Esophagus muscularis mucosa (tissue), 4 donors: ENCODE data around the gene SRSF12. TPM values are rescaled to one million over a fixed set of nuclear protein-coding genes. Genes with fewer than 3 reads are reported as not detected.

Experiments used
- DNase-seq: peaks from one replicate; pipeline ENCODE4 v3.0.0-alpha.2; 2017; ENCODE audit errors: extremely low spot score
- H3K27ac ChIP-seq, 4 donors: fragments of 200-600 bp; sonication (generic); replicated peaks in 1 of 4; 1 replicate in 3 of 4; 2 replicates in 1 of 4; pipeline ENCODE4 v1.5.1; 2016 to 2019; ENCODE audit warnings: mild to moderate bottlenecking in 1 of 4
- H3K27me3 ChIP-seq, 4 donors: fragments of 200-600 bp; sonication (generic); one replicate each; pipeline versions ENCODE4 v1.5.1 to v1.6.0; 2016 to 2019
- H3K36me3 ChIP-seq, 4 donors: fragments of 200-600 bp; sonication (generic); one replicate each; pipeline ENCODE4 v1.5.1; 2016 to 2019
- H3K4me1 ChIP-seq, 4 donors: fragments of 200-600 bp; sonication (generic); one replicate each; pipeline ENCODE4 v1.5.1; 2016 to 2019
- H3K4me3 ChIP-seq, 4 donors: fragments of 200-600 bp; sonication (generic); 1 replicate in 2 of 4; 2 replicates in 2 of 4; pipeline ENCODE4 v1.5.1; 2016 to 2019; ENCODE audit warnings: mild to moderate bottlenecking in 4 of 4, moderate library complexity in 1 of 4
- H3K9me3 ChIP-seq, 4 donors: fragments of 200-600 bp; sonication (generic); 1 replicate in 3 of 4; 2 replicates in 1 of 4; pipeline ENCODE4 v1.5.1; 2016 to 2019
- EP300 ChIP-seq: sonication (generic); formaldehyde crosslinking; IDR thresholded peaks from one replicate; pipeline ENCODE4 v1.6.1; 2017; ENCODE audit warnings: antibody characterized with exemption
- POLR2A ChIP-seq: fragments of 450-650 bp; IDR thresholded peaks from one replicate; pipeline ENCODE4 v1.6.1; 2017; ENCODE audit warnings: antibody characterized with exemption, moderate library complexity, mild to moderate bottlenecking, low read depth
- POLR2AphosphoS5 ChIP-seq, 2 donors: sonication (generic); formaldehyde crosslinking; IDR thresholded peaks; one replicate each; pipeline ENCODE4 v1.6.1; 2017; ENCODE audit warnings: antibody characterized with exemption in 2 of 2
- WGBS: methylation state at CpG from one replicate; pipeline ENCODE4 v1.1.5; 2018; 5-methylcytosine and 5-hydroxymethylcytosine counted together
- intact Hi-C: fragments of 100-400 bp; cut with DNase I; formaldehyde crosslinking; loops from one replicate; pipeline ENCODE4 v1.15.1; 2023
- total RNA-seq, 4 donors: library from RNA; depleted of rRNA; stranded (reverse); fragments of >200 nt; gene quantifications; one replicate each; pipeline versions ENCODE4 v1.1.0 to v1.2.1, GENCODE V29; 2016
- TF ChIP-seq, protein P1 (sequence below), 3 experiments: fragments of 200-600 bp in 2 of 3; fragments of 450-650 bp in 1 of 3; sonication (generic) in 2 of 3; IDR thresholded peaks; one replicate each; pipeline ENCODE4 v1.5.1; 2017 to 2019; ENCODE audit warnings: antibody characterized with exemption in 3 of 3, mild to moderate bottlenecking in 2 of 3, moderate library complexity in 1 of 3

Gene SRSF12
- total RNA-seq, 4 donors from 2014 or later = 0.97 to 2.0 (median 1.2) TPM; not detected in 1

DNA sequence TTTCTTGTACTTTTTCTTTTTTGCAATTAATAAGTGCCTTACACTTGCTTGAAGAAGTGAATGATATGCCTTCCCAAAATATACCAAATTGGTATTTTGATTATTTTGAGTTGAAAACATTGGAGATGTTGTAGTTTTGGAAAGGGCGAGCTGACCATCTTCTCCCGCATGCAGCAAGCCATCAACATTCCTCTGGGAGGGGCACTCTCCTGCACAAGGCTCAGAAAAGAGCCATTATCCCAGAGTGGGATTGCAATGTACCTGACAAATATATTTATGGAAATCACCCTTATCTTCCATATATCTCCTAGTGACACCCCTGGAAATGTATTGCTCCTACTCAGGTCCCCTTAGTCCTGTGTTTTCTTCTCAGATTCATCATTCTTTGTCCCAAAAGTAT lies 60.1 kb downstream of the SRSF12 start:
- intact Hi-C loops = no loop called here
- Histone ChIP-seq H3K27ac (no peak overlapping the region), H3K36me3 (no peaks in the 10 kb centered on the region), H3K4me1 (no peaks in the 10 kb centered on the region), H3K9me3 (no peaks in the 10 kb centered on the region), H3K27me3 (no peaks in the 10 kb centered on the region), H3K4me3 (no peak overlapping the region)
- DNase-seq = no peak
- WGBS = 91% methylated on average over 2 of the region's 2 CpGs
- TF ChIP-seq, protein P1, sequence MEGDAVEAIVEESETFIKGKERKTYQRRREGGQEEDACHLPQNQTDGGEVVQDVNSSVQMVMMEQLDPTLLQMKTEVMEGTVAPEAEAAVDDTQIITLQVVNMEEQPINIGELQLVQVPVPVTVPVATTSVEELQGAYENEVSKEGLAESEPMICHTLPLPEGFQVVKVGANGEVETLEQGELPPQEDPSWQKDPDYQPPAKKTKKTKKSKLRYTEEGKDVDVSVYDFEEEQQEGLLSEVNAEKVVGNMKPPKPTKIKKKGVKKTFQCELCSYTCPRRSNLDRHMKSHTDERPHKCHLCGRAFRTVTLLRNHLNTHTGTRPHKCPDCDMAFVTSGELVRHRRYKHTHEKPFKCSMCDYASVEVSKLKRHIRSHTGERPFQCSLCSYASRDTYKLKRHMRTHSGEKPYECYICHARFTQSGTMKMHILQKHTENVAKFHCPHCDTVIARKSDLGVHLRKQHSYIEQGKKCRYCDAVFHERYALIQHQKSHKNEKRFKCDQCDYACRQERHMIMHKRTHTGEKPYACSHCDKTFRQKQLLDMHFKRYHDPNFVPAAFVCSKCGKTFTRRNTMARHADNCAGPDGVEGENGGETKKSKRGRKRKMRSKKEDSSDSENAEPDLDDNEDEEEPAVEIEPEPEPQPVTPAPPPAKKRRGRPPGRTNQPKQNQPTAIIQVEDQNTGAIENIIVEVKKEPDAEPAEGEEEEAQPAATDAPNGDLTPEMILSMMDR (IDR thresholded peaks at IDR 0.05) = no peak
- TF ChIP-seq EP300 = no peak
- TF ChIP-seq POLR2AphosphoS5 (IDR thresholded peaks at IDR 0.05) = no peak
- TF ChIP-seq POLR2A = no peak

DNA sequence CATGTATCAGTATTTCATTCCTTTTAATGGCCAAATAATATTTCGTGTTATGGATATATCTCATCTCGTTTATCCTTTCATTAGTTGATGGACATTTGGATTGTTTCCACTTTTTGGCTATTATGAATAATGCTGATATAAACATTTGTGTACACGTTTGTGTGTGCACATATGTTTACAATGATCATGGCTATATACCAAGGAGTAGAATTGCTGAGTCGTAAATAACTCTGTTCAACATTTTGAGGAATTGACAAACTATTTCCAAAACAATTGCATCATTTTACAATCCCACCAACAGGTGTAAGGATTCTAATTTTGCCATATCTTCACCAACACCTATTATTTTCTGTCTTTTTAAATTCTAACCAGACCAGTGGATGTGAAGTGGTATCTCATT lies 63.7 kb downstream of the SRSF12 start:
- H3K4me1 ChIP-seq = peaks cover 0 to 18% (median 13%) of the 10 kb centered on the region in 4 donors
- intact Hi-C loops = no loop called here
- H3K9me3 ChIP-seq = no peaks in the 10 kb centered on the region
- H3K27me3 ChIP-seq = no peaks in the 10 kb centered on the region
- TF ChIP-seq, protein P1 (IDR thresholded peaks at IDR 0.05) = no peak
- no peak for TF ChIP-seq EP300
- H3K4me3 ChIP-seq = no peak overlapping the region
- H3K27ac ChIP-seq = no peak overlapping the region
- no peaks in the 10 kb centered on the region for H3K36me3 ChIP-seq
- no peak for DNase-seq
- 89% methylated on average over 4 of the region's 4 CpGs for WGBS

DNA sequence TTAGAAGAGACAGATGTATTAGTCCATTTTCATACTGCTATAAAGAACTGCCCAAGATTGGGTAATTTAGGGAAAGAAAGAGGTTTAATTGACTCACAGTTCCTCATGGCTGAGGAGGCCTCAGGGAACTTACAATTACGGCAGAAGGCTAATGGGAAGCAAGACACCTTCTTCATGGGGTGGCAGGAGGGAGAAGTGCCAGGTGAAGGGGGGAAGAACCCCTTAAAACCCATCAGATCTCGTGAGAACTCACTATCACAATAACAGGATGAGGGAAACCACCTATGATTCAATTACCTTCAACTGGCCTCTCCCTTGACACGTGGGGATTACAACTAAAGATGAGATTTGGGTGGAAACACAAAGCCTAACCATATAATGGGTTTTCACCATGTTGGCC lies 66.2 kb downstream of the SRSF12 start:
- Histone ChIP-seq H3K27ac (no peak overlapping the region), H3K9me3 (no peaks in the 10 kb centered on the region), H3K27me3 (no peaks in the 10 kb centered on the region), H3K4me1 (peaks cover 0 to 22% (median 14%) of the 10 kb centered on the region in 4 donors), H3K4me3 (no peak overlapping the region), H3K36me3 (no peaks in the 10 kb centered on the region)
- DNase-seq = no peak
- intact Hi-C loops = no loop called here
- no peak for TF ChIP-seq POLR2AphosphoS5 (IDR thresholded peaks at IDR 0.05)
- 68% methylated on average over 3 of the region's 3 CpGs for WGBS

DNA sequence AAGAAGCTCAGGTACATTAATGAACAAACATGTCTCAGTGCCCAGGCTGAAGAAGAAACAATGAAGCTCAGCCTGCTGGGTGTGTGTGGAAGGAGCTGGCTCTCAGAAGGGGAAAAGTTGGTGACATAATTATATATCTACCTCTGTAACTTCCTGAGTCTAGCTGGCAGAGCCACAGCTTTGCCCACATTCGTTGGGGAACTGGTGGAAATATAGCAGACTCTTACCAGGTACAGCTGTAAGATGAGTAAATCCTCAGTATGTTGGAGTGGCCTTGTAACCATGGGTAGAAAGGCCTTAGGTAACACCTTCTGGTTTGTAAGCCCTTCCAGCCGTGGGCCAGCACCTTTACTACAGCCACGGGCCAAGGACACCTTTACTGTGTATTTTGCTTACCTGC lies 67.2 kb downstream of the SRSF12 start:
- 81% methylated on average over 3 of the region's 3 CpGs for WGBS
- Histone ChIP-seq H3K9me3 (no peaks in the 10 kb centered on the region), H3K36me3 (no peaks in the 10 kb centered on the region), H3K27me3 (no peaks in the 10 kb centered on the region), H3K4me3 (no peak overlapping the region), H3K27ac (no peak overlapping the region), H3K4me1 (peaks cover 0 to 22% (median 14%) of the 10 kb centered on the region in 4 donors)
- TF ChIP-seq POLR2A = no peak
- TF ChIP-seq, protein P1 (IDR thresholded peaks at IDR 0.05) = no peak
- TF ChIP-seq POLR2AphosphoS5 (IDR thresholded peaks at IDR 0.05) = no peak
- DNase-seq = no peak
- intact Hi-C loops = no loop called here

DNA sequence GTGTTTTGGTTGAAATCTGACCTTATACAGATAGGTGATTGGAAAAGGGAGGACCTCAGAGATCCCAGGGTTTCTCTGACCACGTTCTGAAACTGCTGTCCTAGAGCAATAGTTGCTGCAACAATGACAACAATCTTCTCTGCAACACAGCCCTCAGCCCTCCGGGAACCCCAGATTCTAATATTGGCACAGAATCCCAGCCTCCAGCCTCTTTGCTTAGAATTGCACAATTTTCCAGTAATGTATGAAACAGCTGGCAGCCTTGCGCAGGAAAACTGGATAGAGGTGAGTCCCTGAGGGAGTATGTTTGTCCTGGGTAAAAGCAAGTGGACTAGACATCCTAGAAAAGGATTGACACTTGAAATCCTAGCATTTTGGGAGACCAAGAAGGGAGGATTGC lies 67.7 kb downstream of the SRSF12 start:
- Histone ChIP-seq H3K4me1 (peaks cover 1 to 22% (median 14%) of the 10 kb centered on the region in 4 donors), H3K27ac (no peak overlapping the region), H3K27me3 (no peaks in the 10 kb centered on the region), H3K4me3 (no peak overlapping the region), H3K36me3 (no peaks in the 10 kb centered on the region), H3K9me3 (no peaks in the 10 kb centered on the region)
- WGBS = 51% methylated on average over 2 of the region's 3 CpGs
- intact Hi-C loops = no loop called here
- DNase-seq = no peak
- TF ChIP-seq, protein P1 (IDR thresholded peaks at IDR 0.05) = no peak
- TF ChIP-seq EP300 = peak; percentile 59
- peak; percentile 62 to 73 for TF ChIP-seq POLR2AphosphoS5 (IDR thresholded peaks at IDR 0.05)
